HepG2 (cell line): ENCODE results near the gene OAF. TPM values are rescaled to one million over a fixed set of nuclear protein-coding genes. Genes with fewer than 3 reads are reported as not detected.
"Not testable (repeated sequence)": the region's sequence is repeated elsewhere in the genome, so short reads cannot be mapped to it uniquely, and the experiment has no call there.

Experiments
- ATAC-seq: fragments of 200-7000 bp; cut with Tn5 transposase; 3 replicates; pipeline ENCODE4 v1.9.1; 2020; ENCODE audit warnings: mild to moderate bottlenecking, moderate library complexity
- BruUV-seq: library from RNA; stranded (reverse); fragments of 400-500 nt; replicated peaks from 2 replicates; lab custom pipeline; 2021; lab: Mats Ljungman, UMichigan
- CTCF ChIA-PET: fragments of 300-600 bp; formaldehyde crosslinking; extraction: SDS; loops from one replicate; lab custom pipeline; 2021; ENCODE audit warnings: low total read pairs, inconsistent platforms, low intra/inter-chr PET ratio; lab: Yijun Ruan, JAX
- POLR2A ChIA-PET: fragments of 350-600 bp; sonication (Branson Sonifier 250); formaldehyde crosslinking; loops from one replicate; lab custom pipeline; 2020; ENCODE audit warnings: antibody characterized with exemption, inconsistent platforms; lab: Yijun Ruan, JAX
- DNase-seq: peaks from one replicate; pipeline ENCODE4 v3.0.0-alpha.2; 2015; ENCODE audit warnings: low spot score
- FAIRE-seq: peaks from 3 replicates; lab custom pipeline; 2011; peaks lifted over from hg19 to GRCh38; lab: Jason Lieb, UNC
- H2AFZ ChIP-seq: one replicate; pipeline ENCODE4 v1.6.1; 2011; ENCODE audit warnings: low read length, inconsistent platforms
- H3K27ac ChIP-seq: fragments of 300-600 bp; 3 replicates; pipeline ENCODE4 v1.8.0; 2011; ENCODE audit warnings: mixed run types, mild to moderate bottlenecking, mixed read lengths, low read length, inconsistent platforms; ENCODE audit not compliant: insufficient read depth; ENCODE audit errors: extremely low read length
- H3K27me3 ChIP-seq, 2 experiments: fragments of 200-600 bp in 1 of 2; 2 replicates in 1 of 2; 3 replicates in 1 of 2; pipeline versions ENCODE4 v1.6.0 to v1.8.0; 2011; ENCODE audit warnings: low read length in 2 of 2, mild to moderate bottlenecking in 2 of 2, moderate library complexity in 2 of 2, inconsistent platforms in 1 of 2; ENCODE audit not compliant: insufficient read depth in 2 of 2, control insufficient read depth in 1 of 2
- H3K36me3 ChIP-seq, 2 experiments: fragments of 200-600 bp in 1 of 2; replicated peaks in 1 of 2; 2 replicates in 1 of 2; 3 replicates in 1 of 2; pipeline versions ENCODE4 v1.5.1 to v1.8.0; 2011; ENCODE audit warnings: low read length in 2 of 2, inconsistent platforms in 1 of 2; ENCODE audit not compliant: insufficient read depth in 2 of 2, control insufficient read depth in 1 of 2
- H3K4me1 ChIP-seq: 2 replicates; pipeline ENCODE4 v1.5.1; 2012; ENCODE audit warnings: low read length, inconsistent platforms; ENCODE audit not compliant: insufficient read depth
- H3K4me2 ChIP-seq: 2 replicates; pipeline ENCODE4 v1.6.0; 2011; ENCODE audit warnings: low read depth, low read length, inconsistent platforms
- H3K4me3 ChIP-seq, 3 experiments: fragments of 200-600 bp in 1 of 3; sonication (generic), shearing (Covaris generic) in 1 of 3; replicated peaks in 1 of 3; 2 replicates each; pipeline ENCODE4 v1.5.1; 2011 to 2016; ENCODE audit warnings: low read length in 3 of 3, inconsistent platforms in 2 of 3, low read depth in 2 of 3, mild to moderate bottlenecking in 2 of 3, control low read depth in 1 of 3, mixed read lengths in 1 of 3; ENCODE audit not compliant: insufficient read depth in 1 of 3
- H3K79me2 ChIP-seq: one replicate; pipeline ENCODE4 v1.6.1; 2011; ENCODE audit warnings: low read length, inconsistent platforms; ENCODE audit not compliant: insufficient read depth
- H3K9ac ChIP-seq: 2 replicates; pipeline ENCODE4 v1.6.0; 2011; ENCODE audit warnings: mild to moderate bottlenecking, low read depth, low read length, inconsistent platforms; ENCODE audit not compliant: insufficient read depth
- H3K9me3 ChIP-seq: 2 replicates; pipeline ENCODE4 v1.5.1; 2012; ENCODE audit warnings: mild to moderate bottlenecking, low read length
- H4K20me1 ChIP-seq: 2 replicates; pipeline ENCODE4 v1.6.0; 2011; ENCODE audit warnings: inconsistent platforms, mild to moderate bottlenecking, low read length, moderate library complexity; ENCODE audit not compliant: insufficient read depth
- HNRNPH1 ChIP-seq: fragments of 200-400 bp; formaldehyde crosslinking; optimal IDR thresholded peaks from 2 replicates; pipeline ENCODE3; 2017; ENCODE audit warnings: mild to moderate bottlenecking, low read depth, low read length
- ISX ChIP-seq: sonication (generic); formaldehyde crosslinking; conservative IDR thresholded peaks from 2 replicates; pipeline ENCODE4 v1.5.0; 2020; ENCODE audit warnings: missing genetic modification reagents
- JDP2 ChIP-seq: sonication (generic); formaldehyde crosslinking; IDR thresholded peaks from 2 replicates; pipeline ENCODE4 v1.8.1; 2022; ENCODE audit warnings: missing genetic modification reagents, borderline replicate concordance
- PAF1 ChIP-seq: IDR thresholded peaks from 2 replicates; pipeline ENCODE4 v1.6.1; 2016; ENCODE audit warnings: missing genetic modification reagents, missing compliant biosample characterization
- SALL1 ChIP-seq: sonication (generic); formaldehyde crosslinking; IDR thresholded peaks from 2 replicates; pipeline ENCODE4 v1.8.0; 2022; ENCODE audit warnings: mild to moderate bottlenecking, missing genetic modification reagents
- SMAD1 ChIP-seq: sonication (generic); formaldehyde crosslinking; IDR thresholded peaks from 2 replicates; pipeline ENCODE4 v1.4.0; 2020; ENCODE audit warnings: missing genetic modification reagents, low read depth, mild to moderate bottlenecking, borderline replicate concordance
- TCF7L2 ChIP-seq: IDR thresholded peaks from 2 replicates; pipeline ENCODE4 v1.6.1; 2011; ENCODE audit warnings: mild to moderate bottlenecking, low read depth, low read length, moderate library complexity
- TERF1 ChIP-seq: sonication (generic); formaldehyde crosslinking; IDR thresholded peaks from 2 replicates; pipeline ENCODE4 v1.8.0; 2022; ENCODE audit warnings: mild to moderate bottlenecking, missing genetic modification reagents, moderate library complexity
- THAP7 ChIP-seq: sonication (generic); formaldehyde crosslinking; IDR thresholded peaks from 2 replicates; pipeline ENCODE4 v1.8.1; 2023; ENCODE audit warnings: mild to moderate bottlenecking, missing genetic modification reagents
- YY1 ChIP-seq: IDR thresholded peaks from 2 replicates; pipeline ENCODE4 v1.6.1; 2011; ENCODE audit warnings: low read length, low read depth, moderate library complexity, mild to moderate bottlenecking; ENCODE audit not compliant: insufficient read depth, insufficient replicate concordance
- ZIK1 ChIP-seq: sonication (generic); formaldehyde crosslinking; IDR thresholded peaks from 2 replicates; pipeline ENCODE4 v1.5.0; 2020; ENCODE audit warnings: mild to moderate bottlenecking, low read depth, missing genetic modification reagents, borderline replicate concordance
- ZMAT5 ChIP-seq: sonication (generic); formaldehyde crosslinking; IDR thresholded peaks from 2 replicates; pipeline ENCODE4 v1.5.0; 2020; ENCODE audit warnings: mild to moderate bottlenecking, low read depth, missing genetic modification reagents, borderline replicate concordance
- ZNF3 ChIP-seq: IDR thresholded peaks from 2 replicates; pipeline ENCODE4 v1.7.0; 2017; ENCODE audit warnings: inconsistent platforms
- ZNF546 ChIP-seq: sonication (generic); formaldehyde crosslinking; conservative IDR thresholded peaks from 2 replicates; pipeline ENCODE4 v1.8.1; 2023; ENCODE audit warnings: mild to moderate bottlenecking, missing genetic modification reagents
- ZNF572 ChIP-seq: sonication (generic); formaldehyde crosslinking; IDR thresholded peaks from 2 replicates; pipeline ENCODE4 v1.5.1; 2020; ENCODE audit warnings: mild to moderate bottlenecking, missing genetic modification reagents
- ZNF781 ChIP-seq: sonication (generic); formaldehyde crosslinking; IDR thresholded peaks from 2 replicates; pipeline ENCODE4 v1.5.1; 2020; ENCODE audit warnings: borderline replicate concordance, mild to moderate bottlenecking, missing genetic modification reagents; ENCODE audit errors: not compliant biosample characterization
- ZNF878 ChIP-seq: sonication (generic); formaldehyde crosslinking; IDR thresholded peaks from 2 replicates; pipeline ENCODE4 v1.8.1; 2023; ENCODE audit warnings: mild to moderate bottlenecking, missing genetic modification reagents, moderate library complexity
- WGBS: methylation state at CpG from one replicate; pipeline ENCODE4 v1.1.6; 2017; ENCODE audit warnings: low lambda C conversion rate; 5-methylcytosine and 5-hydroxymethylcytosine counted together
- in situ Hi-C: cut with HindIII; loops from 2 replicates; pipeline ENCODE4 v1.10.0; 2017; ENCODE audit warnings: low pct_unique_long_range_greater_than_20kb; ENCODE audit not compliant: extremely low pct_ligation_motif_present
- intact Hi-C: fragments of 100-400 bp; cut with micrococcal nuclease; formaldehyde crosslinking; loops from one replicate; pipeline ENCODE4 v1.10.0; 2022; ENCODE audit not compliant: unreplicated experiment
- polyA plus RNA-seq, 8 experiments: library from polyadenylated mRNA; depleted of rRNA in 3 of 8; stranded (reverse) in 7 of 8; unstranded in 1 of 8; fragments of >200 nt; fragmentation: Illumina TruSeq in 4 of 8; extraction: Trizol in 4 of 8; gene quantifications; 2 replicates each; pipeline versions ENCODE4 v1.2.1 to v1.2.3, GENCODE V29; 2011 to 2016; ENCODE audit warnings: low read depth in 4 of 8, missing spikeins in 1 of 8, mixed read lengths in 1 of 8; ENCODE audit not compliant: insufficient read depth in 1 of 8
- total RNA-seq, 5 experiments: library from RNA; depleted of rRNA; stranded (reverse); fragments of >200 nt; fragmentation: Illumina TruSeq; extraction: Trizol; gene quantifications; 2 replicates each; pipeline ENCODE4 v1.2.3, GENCODE V29; 2016; ENCODE audit warnings: low read depth in 1 of 5

The OAF gene
- total and polyA plus RNA-seq, 2 of the 13 experiments (the other 11 are each of a cell fraction or from before 2014, with no cell fraction given) = 63.7 to 94.6 TPM

DNA sequence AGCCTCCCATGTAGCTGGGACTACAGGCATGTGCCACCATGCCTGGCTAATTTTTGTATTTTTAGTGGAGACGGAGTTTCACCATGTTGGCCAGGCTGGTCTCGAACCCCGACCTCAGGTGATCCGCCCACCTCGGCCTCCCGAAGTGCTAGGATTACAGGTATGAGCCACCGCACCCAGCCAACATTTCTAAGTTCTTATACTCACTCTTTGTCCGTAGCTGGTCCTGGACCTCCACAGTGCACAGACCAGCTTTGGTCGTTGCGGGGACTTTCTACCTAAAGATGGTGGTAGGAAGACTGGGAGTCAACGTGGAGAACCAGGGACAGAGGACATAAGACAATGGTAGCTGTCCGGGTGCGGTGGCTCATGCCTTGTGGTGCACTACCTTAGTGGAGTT is 42.5 kb downstream of the OAF start:
- H4K20me1 ChIP-seq, H3K36me3 ChIP-seq, H3K79me2 ChIP-seq, DNase-seq, ATAC-seq, H3K9ac ChIP-seq, H3K9me3 ChIP-seq, POLR2A ChIA-PET, in situ Hi-C loops, H3K4me3 ChIP-seq, H3K27ac ChIP-seq, CTCF ChIA-PET, H3K4me2 ChIP-seq, BruUV-seq, intact Hi-C loops, H2AFZ ChIP-seq, FAIRE-seq, H3K4me1 ChIP-seq: not testable (repeated sequence)
- 43% methylated on average over 10 of the region's 13 CpGs for WGBS
- H3K27me3 ChIP-seq = peaks cover 6 to 70% of the 10 kb centered on the region in 2 experiments

GRCh38 chr11:120254788-120255518 is 44.1 kb downstream of the OAF start:
- Histone ChIP-seq H3K4me1 (no peaks in the 10 kb centered on the region), H3K27ac (no peak overlapping the region), H2AFZ (no peak overlapping the region), H3K36me3 (no peaks in the 10 kb centered on the region), H4K20me1 (no peaks in the 10 kb centered on the region), H3K9ac (no peak overlapping the region), H3K27me3 (peaks cover 4 to 74% of the 10 kb centered on the region in 2 experiments), H3K4me2 (no peak overlapping the region), H3K79me2 (no peaks in the 10 kb centered on the region), H3K9me3 (no peaks in the 10 kb centered on the region), H3K4me3 (no peak overlapping the region)
- ChIA-PET POLR2A (no interaction called here), CTCF (no interaction called here)
- DNase-seq (no peak), FAIRE-seq (no peak), ATAC-seq (no peak)
- intact Hi-C loops = no loop called here
- 22% methylated on average over 12 of the region's 13 CpGs for WGBS
- BruUV-seq = no TSS peak
- in situ Hi-C loops = no loop called here
- TF ChIP-seq ZNF3 (no peak), PAF1 (CRISPR knock-in tag) (no peak), HNRNPH1 (no peak), SMAD1 (no peak), TCF7L2 (no peak), SALL1 (CRISPR knock-in tag) (no peak), ZIK1 (CRISPR knock-in tag) (no peak), JDP2 (CRISPR knock-in tag) (no peak), ZNF878 (no peak), ZNF572 (CRISPR knock-in tag) (no peak), YY1 (no peak), ZMAT5 (CRISPR knock-in tag) (no peak), ZNF781 (no peak), TERF1 (CRISPR knock-in tag) (no peak), THAP7 (CRISPR knock-in tag) (no peak), ZNF546 (CRISPR knock-in tag) (no peak), ISX (no peak)
